Mucosa of stomach (tissue), 1 donor: ENCODE data around the gene KAZN.

Experiments used
- H3K27me3 ChIP-seq: one replicate; pipeline ENCODE4 v1.7.0; 2013; ENCODE audit warnings: mild to moderate bottlenecking, low read length; ENCODE audit not compliant: control insufficient read depth, insufficient read depth
- H3K36me3 ChIP-seq: one replicate; pipeline ENCODE4 v1.7.0; 2013; ENCODE audit warnings: low read length; ENCODE audit not compliant: control insufficient read depth, insufficient read depth
- H3K4me1 ChIP-seq: one replicate; pipeline ENCODE4 v1.7.0; 2013; ENCODE audit warnings: mild to moderate bottlenecking, low read length; ENCODE audit not compliant: control insufficient read depth, insufficient read depth
- H3K4me3 ChIP-seq: one replicate; pipeline ENCODE4 v1.7.0; 2013; ENCODE audit warnings: low read length
- H3K9ac ChIP-seq: one replicate; pipeline ENCODE4 v1.7.0; 2013; ENCODE audit warnings: mild to moderate bottlenecking, low read length, moderate library complexity
- H3K9me3 ChIP-seq: one replicate; pipeline ENCODE4 v1.7.0; 2013; ENCODE audit warnings: mild to moderate bottlenecking, low read length, moderate library complexity; ENCODE audit not compliant: control insufficient read depth
- donor health status: Pancreatic carcinoma.

KAZN gene

GRCh38 chr1:14733048-14733778, 134.7 kb downstream of the KAZN start:
- H3K36me3 ChIP-seq, result no peaks in the 10 kb centered on the region
- H3K4me1 ChIP-seq, result peaks cover 4% of the 10 kb centered on the region
- H3K27me3 ChIP-seq, result peaks cover 14% of the 10 kb centered on the region
- no peak overlapping the region for H3K9ac ChIP-seq
- H3K9me3 ChIP-seq, result no peaks in the 10 kb centered on the region
- H3K4me3 ChIP-seq, result no peak overlapping the region

GRCh38 chr1:14733779-14734140, 135.3 kb downstream of the KAZN start:
- no peaks in the 10 kb centered on the region for H3K36me3 ChIP-seq
- no peak overlapping the region for H3K4me3 ChIP-seq
- H3K9me3 ChIP-seq, result no peaks in the 10 kb centered on the region
- peaks cover 14% of the 10 kb centered on the region for H3K27me3 ChIP-seq
- H3K4me1 ChIP-seq, result peaks cover 4% of the 10 kb centered on the region
- H3K9ac ChIP-seq, result no peak overlapping the region

GRCh38 chr1:14735841-14736240, 137.4 kb downstream of the KAZN start:
- H3K4me1 ChIP-seq, result peaks cover 4% of the 10 kb centered on the region
- H3K4me3 ChIP-seq, result no peak overlapping the region
- peaks cover 14% of the 10 kb centered on the region for H3K27me3 ChIP-seq
- H3K9me3 ChIP-seq, result no peaks in the 10 kb centered on the region
- H3K9ac ChIP-seq, result no peak overlapping the region
- H3K36me3 ChIP-seq, result no peaks in the 10 kb centered on the region

GRCh38 chr1:14737561-14738094, 139.1 kb downstream of the KAZN start:
- Histone ChIP-seq H3K36me3 (no peaks in the 10 kb centered on the region), H3K4me1 (peaks cover 4% of the 10 kb centered on the region), H3K4me3 (no peak overlapping the region), H3K9me3 (no peaks in the 10 kb centered on the region), H3K9ac (no peak overlapping the region), H3K27me3 (peaks cover 14% of the 10 kb centered on the region)

- H3K4me3 ChIP-seq, result no peak overlapping the region
- H3K9me3 ChIP-seq, result no peaks in the 10 kb centered on the region
- H3K36me3 ChIP-seq, result no peaks in the 10 kb centered on the region
- no peak overlapping the region for H3K9ac ChIP-seq
- H3K27me3 ChIP-seq, result peaks cover 13% of the 10 kb centered on the region
- peaks cover 4% of the 10 kb centered on the region for H3K4me1 ChIP-seq
Measured at GRCh38 chr1:14738235-14738634, 139.8 kb downstream of the KAZN start.

GRCh38 chr1:14738647-14739046, 140.2 kb downstream of the KAZN start:
- no peaks in the 10 kb centered on the region for H3K4me1 ChIP-seq
- no peaks in the 10 kb centered on the region for H3K9me3 ChIP-seq
- peaks cover 9% of the 10 kb centered on the region for H3K27me3 ChIP-seq
- no peaks in the 10 kb centered on the region for H3K36me3 ChIP-seq
- H3K4me3 ChIP-seq, result no peak overlapping the region
- no peak overlapping the region for H3K9ac ChIP-seq

GRCh38 chr1:14739082-14739832, 140.8 kb downstream of the KAZN start:
- Histone ChIP-seq H3K36me3 (no peaks in the 10 kb centered on the region), H3K9me3 (no peaks in the 10 kb centered on the region), H3K4me1 (no peaks in the 10 kb centered on the region), H3K9ac (no peak overlapping the region), H3K27me3 (peaks cover 5% of the 10 kb centered on the region), H3K4me3 (no peak overlapping the region)

DNA sequence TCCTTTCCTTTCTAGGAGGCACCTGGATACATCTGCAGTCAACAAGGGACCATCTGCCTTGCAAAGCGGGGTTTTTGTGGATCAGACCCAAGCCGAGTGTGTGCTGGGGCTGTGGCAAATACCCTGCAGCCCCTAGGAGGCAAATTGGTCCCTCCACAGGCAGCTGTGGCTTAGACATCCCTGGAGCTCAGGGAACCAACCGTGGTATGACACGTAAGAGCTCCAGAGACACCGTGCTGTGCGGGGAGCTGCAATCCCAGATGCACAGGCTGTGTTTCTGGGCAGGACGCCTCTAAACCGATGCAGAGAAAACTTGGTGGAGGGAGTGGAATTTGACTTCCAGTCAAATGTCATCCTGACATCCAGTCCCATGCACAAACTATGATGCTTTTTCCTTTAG, 141.5 kb downstream of the KAZN start:
- Histone ChIP-seq H3K9me3 (no peaks in the 10 kb centered on the region), H3K4me3 (no peak overlapping the region), H3K36me3 (no peaks in the 10 kb centered on the region), H3K9ac (no peak overlapping the region), H3K27me3 (peaks cover 5% of the 10 kb centered on the region), H3K4me1 (no peaks in the 10 kb centered on the region)

DNA sequence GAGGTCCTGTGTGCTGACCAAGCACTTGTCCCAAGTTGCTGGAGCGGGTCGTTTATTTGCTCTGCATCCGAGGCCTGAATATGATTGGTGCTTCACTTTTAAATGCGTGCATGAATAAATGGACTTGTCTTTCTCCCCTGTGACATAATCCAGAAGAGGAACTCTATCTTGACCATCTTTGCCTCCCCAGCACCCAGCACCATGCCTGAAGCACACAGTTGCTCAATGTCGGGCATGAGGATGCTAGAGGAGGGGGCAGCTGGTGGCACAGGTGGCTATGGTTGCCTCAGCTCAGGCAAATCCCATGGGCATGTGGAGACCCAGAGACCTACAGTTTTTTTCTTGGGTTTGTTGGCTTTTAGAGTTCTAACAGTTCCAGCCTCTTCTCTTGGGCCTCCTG, 142.6 kb downstream of the KAZN start:
- H3K4me1 ChIP-seq, result no peaks in the 10 kb centered on the region
- H3K9ac ChIP-seq, result no peak overlapping the region
- no peak overlapping the region for H3K4me3 ChIP-seq
- no peaks in the 10 kb centered on the region for H3K9me3 ChIP-seq
- H3K27me3 ChIP-seq, result peaks cover 5% of the 10 kb centered on the region
- no peaks in the 10 kb centered on the region for H3K36me3 ChIP-seq

- Histone ChIP-seq H3K9me3 (no peaks in the 10 kb centered on the region), H3K4me3 (no peak overlapping the region), H3K36me3 (no peaks in the 10 kb centered on the region), H3K27me3 (peaks cover 5% of the 10 kb centered on the region), H3K9ac (no peak overlapping the region), H3K4me1 (no peaks in the 10 kb centered on the region)
Measured at GRCh38 chr1:14741532-14741931, 143.0 kb downstream of the KAZN start.

DNA sequence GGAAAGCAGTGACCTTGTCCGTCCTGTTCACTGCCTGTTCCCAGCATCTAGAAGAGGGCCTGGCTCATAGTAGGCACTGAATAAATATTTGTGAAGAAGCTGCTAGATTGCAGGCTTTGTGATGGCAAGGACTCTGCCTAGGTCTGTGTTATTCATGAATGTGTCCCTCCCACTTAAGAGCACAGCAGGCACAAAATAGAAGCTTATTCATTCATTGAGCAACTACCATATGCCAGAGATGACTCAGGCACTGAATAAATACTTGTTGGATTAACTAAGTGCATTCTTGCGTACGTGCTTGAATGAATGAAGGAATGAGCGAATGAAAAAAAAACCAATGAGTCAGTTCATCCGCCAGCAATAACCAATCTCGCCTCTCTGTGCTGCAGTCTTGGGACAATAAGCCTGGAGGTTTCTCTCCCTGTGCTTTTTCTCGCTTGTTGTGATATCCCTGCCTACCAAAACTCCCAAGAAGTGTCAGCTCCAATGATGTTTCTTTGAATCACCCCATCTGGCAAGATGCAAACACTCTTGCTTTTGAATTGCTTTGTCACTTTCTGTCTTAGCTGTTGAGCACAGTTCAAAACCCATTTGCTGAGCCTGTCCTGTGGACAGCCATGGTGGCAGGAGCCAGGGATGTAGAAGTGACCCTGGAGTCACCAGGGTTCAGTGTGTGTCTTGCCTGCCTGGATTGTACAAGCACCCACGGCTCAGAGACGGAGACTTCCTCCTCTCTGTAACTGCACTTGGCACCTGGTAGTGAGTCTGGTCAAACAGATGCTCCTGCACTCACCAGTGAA, 143.9 kb downstream of the KAZN start:
- Histone ChIP-seq H3K27me3 (no peaks in the 10 kb centered on the region), H3K4me1 (no peaks in the 10 kb centered on the region), H3K9me3 (no peaks in the 10 kb centered on the region), H3K36me3 (no peaks in the 10 kb centered on the region), H3K4me3 (no peak overlapping the region), H3K9ac (no peak overlapping the region)

GRCh38 chr1:14743368-14743767, 144.9 kb downstream of the KAZN start:
- H3K9ac ChIP-seq, result no peak overlapping the region
- no peaks in the 10 kb centered on the region for H3K4me1 ChIP-seq
- no peaks in the 10 kb centered on the region for H3K9me3 ChIP-seq
- no peak overlapping the region for H3K4me3 ChIP-seq
- no peaks in the 10 kb centered on the region for H3K27me3 ChIP-seq
- H3K36me3 ChIP-seq, result no peaks in the 10 kb centered on the region
